Astrocyte (in vitro differentiated cells and primary cell): Measurements from ENCODE around the gene IGSF3.

ENCODE experiments used
- EZH2 ChIP-seq: IDR thresholded peaks from 2 replicates; pipeline ENCODE4 v1.6.1; 2012; ENCODE audit warnings: mild to moderate bottlenecking, low read length, inconsistent platforms; ENCODE audit not compliant: insufficient read depth
- TF ChIP-seq, protein P1 (sequence below): IDR thresholded peaks from 2 replicates; pipeline ENCODE4 v1.5.1; 2011; ENCODE audit warnings: low read depth, mild to moderate bottlenecking, inconsistent platforms, low read length, moderate library complexity; ENCODE audit not compliant: insufficient read depth

DNA sequence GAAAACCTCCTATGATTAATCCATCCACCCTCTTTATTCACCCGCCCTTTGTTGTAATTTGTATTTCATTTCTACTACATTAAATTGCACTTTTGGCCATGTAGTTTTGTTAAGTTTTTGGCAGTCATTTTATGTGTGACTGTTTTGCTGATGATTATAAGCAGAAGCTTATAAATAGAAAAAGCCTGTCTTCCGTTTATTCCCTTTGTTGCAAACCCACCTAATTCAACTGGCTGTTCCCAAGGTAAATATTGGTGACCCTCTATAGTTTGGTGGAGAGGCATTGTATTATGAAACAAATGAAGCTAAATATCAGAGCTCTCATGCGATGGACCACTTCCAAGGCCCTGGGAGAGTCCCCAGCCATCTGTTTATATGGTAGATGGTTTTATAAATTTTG, 36.7 kb upstream of the IGSF3 start:
- TF ChIP-seq, protein P1, sequence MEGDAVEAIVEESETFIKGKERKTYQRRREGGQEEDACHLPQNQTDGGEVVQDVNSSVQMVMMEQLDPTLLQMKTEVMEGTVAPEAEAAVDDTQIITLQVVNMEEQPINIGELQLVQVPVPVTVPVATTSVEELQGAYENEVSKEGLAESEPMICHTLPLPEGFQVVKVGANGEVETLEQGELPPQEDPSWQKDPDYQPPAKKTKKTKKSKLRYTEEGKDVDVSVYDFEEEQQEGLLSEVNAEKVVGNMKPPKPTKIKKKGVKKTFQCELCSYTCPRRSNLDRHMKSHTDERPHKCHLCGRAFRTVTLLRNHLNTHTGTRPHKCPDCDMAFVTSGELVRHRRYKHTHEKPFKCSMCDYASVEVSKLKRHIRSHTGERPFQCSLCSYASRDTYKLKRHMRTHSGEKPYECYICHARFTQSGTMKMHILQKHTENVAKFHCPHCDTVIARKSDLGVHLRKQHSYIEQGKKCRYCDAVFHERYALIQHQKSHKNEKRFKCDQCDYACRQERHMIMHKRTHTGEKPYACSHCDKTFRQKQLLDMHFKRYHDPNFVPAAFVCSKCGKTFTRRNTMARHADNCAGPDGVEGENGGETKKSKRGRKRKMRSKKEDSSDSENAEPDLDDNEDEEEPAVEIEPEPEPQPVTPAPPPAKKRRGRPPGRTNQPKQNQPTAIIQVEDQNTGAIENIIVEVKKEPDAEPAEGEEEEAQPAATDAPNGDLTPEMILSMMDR: no peak
- no peak for TF ChIP-seq EZH2
